GM12874 (cell line): ENCODE results near the gene TNFRSF18.

Experiments used
- TF ChIP-seq, protein P1 (sequence below): IDR thresholded peaks from 2 replicates; pipeline ENCODE4 v1.5.1; 2011; ENCODE audit warnings: low read depth, mild to moderate bottlenecking, control low read depth, low read length, moderate library complexity; ENCODE audit not compliant: insufficient read depth

TNFRSF18 gene

DNA sequence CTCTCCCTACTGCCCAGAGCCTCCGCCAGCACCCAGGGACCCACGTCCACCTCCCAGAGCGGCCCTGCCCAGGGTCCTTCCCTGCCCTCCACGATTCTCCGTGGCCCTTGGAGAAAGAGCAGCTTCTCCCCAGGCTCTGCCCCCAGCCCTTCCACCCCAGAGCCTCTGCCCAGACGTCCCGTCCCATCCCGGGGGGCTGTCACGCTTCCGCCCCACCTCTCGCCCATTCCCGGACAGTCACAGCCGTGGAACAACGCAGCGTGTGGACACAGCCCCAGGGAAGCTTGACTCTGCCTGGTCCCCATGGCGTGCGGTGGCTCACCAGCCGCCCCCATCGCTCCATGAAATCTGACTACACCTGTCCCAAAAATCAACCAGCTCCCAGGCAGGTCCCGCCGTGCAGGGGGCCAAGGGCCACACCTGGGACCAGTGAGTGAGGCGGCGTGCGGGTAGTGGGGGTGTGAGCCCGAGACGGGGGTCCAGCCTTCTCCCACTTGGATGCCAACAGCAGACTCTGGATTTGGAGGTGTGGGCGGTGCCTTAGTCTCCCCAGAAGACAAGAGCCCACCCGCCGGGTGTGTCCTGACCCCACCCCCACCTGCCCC lies 45.2 kb downstream of the TNFRSF18 start:
- TF ChIP-seq, protein P1, sequence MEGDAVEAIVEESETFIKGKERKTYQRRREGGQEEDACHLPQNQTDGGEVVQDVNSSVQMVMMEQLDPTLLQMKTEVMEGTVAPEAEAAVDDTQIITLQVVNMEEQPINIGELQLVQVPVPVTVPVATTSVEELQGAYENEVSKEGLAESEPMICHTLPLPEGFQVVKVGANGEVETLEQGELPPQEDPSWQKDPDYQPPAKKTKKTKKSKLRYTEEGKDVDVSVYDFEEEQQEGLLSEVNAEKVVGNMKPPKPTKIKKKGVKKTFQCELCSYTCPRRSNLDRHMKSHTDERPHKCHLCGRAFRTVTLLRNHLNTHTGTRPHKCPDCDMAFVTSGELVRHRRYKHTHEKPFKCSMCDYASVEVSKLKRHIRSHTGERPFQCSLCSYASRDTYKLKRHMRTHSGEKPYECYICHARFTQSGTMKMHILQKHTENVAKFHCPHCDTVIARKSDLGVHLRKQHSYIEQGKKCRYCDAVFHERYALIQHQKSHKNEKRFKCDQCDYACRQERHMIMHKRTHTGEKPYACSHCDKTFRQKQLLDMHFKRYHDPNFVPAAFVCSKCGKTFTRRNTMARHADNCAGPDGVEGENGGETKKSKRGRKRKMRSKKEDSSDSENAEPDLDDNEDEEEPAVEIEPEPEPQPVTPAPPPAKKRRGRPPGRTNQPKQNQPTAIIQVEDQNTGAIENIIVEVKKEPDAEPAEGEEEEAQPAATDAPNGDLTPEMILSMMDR = no peak

DNA sequence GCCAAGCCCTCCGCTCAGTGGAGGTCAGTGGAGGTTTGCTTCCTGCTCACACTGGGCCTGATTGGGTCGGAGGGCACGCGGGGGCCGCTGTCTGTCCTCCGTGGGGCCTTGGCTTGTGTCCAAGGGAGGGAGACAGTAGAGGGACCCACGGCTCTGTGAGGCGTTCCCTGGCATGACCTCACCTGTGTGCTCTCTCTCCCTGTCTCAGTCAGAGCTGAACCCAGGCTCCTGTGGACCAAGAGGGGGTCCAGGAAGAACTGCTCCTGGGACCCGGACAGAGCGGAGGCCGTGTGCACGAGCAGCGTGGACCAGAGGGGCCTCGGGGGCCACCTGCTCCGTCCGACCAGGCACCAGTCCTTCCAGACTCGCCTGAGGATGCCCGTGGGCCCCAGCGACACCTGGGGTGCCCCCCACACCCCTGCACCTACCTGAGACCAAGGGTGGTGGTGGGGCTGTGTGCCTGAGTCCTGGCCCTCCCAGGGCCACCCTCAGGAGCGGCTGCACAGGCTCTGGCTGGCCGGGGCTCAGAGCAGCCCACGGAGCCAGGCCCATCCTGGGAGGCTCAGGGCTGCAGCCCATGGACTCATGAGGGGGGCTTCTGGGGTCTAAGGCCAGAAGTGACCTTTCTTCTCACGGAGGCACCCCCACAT lies 46.0 kb downstream of the TNFRSF18 start:
- TF ChIP-seq, protein P1 = no peak

DNA sequence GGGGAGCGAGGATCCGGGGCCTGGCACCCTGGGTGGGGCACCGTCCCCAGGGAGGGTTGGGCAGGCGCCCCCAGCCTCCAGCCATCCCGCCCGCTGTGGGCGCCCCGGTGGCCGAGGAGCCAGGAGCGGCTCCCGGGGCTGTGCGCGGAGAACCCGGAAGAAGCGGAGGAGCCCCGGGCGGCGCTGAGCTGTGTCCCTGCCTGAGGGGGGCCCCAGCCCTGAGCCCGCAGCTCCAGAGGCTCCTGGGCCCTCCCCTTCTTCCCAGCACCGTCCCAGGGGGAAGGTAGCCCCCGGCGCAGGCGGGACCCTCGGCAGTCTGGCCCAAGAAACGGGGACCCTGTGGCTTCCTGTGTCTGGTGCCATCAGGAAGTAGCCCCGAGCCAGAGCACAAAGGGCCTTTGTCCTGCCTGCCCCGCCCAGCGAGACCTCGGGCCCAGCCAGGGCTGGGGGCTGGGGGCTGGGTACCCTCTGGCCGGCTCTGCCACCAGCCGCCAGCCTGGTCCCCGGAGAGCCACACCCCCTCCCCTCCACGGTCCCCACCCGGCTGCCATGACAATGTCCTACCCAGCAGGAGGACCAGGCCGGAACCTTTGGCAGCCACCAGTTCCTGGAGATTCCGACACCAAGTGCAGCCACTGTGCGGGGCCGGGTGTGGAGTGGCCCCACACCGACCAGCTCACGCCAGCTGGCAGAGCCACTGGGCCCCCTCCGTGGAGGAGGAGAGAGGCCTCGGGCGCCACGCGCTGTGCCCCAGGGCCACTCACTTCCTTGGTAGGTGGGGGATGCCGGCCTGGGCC lies 48.3 kb downstream of the TNFRSF18 start:
- TF ChIP-seq, protein P1 = no peak

DNA sequence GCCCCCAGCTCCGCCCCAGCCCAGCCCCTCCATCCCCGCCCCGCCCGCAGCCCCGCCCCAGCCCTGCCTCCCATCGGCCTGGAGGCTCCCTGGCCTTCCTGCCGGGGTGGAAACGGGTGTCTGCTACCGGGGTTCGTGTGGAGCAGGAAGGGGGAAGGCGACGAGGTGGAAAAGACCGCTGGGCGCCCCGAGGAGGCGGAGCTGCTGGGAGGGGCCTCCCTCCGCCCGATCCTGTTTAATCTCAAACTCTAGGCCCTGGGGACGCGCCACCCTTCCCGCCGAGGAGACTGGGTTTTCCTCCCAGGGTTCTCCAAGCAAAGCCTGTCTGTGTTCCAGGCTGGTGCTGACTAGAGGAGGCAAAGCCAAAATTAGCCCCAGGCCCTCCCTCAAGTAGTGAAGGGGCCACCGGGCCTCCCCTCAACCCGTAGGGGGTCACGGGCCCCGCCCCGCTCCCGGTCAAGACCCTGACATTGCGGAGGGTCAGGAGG lies 48.9 kb downstream of the TNFRSF18 start:
- TF ChIP-seq, protein P1 = no peak

DNA sequence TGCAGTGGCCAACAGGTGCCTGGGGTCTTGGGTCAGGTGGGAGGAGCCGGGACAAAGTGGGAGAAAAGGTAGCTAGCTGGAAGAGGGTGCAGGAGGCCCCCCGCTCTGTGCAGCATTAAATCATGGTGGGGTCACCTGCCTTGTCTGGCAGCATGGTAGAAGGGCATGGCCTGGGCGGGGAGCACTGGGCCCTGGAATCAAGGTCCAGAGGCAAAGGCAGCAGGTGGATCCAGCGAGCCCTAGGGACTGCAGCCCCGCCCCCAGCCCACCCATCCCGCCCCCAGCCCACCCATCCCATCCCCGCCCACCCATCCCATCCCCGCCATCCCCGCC lies 49.4 kb downstream of the TNFRSF18 start:
- TF ChIP-seq, protein P1 = no peak

DNA sequence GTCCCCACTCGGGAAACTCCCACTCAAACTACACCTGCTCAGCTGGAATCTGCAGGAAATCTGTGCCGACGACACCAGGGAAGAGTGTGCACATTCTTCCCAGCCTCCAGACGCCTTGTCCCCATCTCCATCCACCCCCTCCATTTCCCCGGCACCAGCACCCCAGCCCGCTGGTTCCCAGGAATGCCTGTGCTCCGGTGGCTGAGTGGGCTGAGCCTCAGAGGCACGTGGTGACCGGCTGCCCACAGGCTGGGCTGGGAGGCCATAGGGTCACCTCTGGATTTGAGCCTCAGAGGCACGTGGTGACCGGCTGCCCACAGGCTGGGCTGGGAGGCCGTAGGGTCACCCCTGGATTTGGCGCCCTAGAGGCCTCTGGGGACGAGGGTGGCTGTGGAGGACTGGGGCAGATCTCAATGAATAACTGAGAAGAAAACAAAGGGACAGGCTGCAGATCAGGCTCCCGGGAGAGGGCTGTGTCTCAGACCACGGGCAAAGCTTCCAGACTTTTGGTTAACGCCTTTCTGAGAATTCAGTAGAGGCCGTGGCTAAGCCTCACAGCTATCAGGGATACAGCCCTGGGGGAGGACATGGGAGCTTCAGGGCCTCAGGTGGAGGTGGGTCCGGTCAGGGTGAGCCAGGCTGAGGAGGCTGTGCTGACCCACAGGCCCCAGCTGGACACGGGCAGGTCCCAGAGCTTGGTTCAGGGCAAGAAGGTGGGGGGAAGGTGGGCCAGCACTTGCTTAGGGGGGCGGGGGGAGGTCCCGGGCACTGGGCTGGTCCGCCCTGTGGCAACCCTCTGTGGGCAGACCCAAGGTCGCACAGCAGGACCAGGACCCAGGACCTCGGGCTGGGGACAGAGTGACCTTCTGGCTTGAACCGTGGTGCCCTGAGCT lies 50.0 kb downstream of the TNFRSF18 start:
- TF ChIP-seq, protein P1 = no peak
